Vagina (tissue), 2 donors: ENCODE data around the gene RALGDS.

Source experiments
- CTCF ChIP-seq, 3 experiments: fragments of 450-650 bp in 2 of 3; fragments of 200-600 bp in 1 of 3; sonication (generic) in 1 of 3; IDR thresholded peaks; one replicate each; pipeline ENCODE4 v1.5.1; 2017 to 2019; ENCODE audit warnings: antibody characterized with exemption in 3 of 3, mild to moderate bottlenecking in 2 of 3, moderate library complexity in 2 of 3
- POLR2A ChIP-seq, 2 donors: fragments of 450-650 bp; IDR thresholded peaks; one replicate each; pipeline ENCODE4 v1.6.1; 2017; ENCODE audit warnings: antibody characterized with exemption in 2 of 2, mild to moderate bottlenecking in 2 of 2, moderate library complexity in 2 of 2
- POLR2AphosphoS5 ChIP-seq, 2 donors: sonication (generic); formaldehyde crosslinking; IDR thresholded peaks; one replicate each; pipeline ENCODE4 v1.9.0; 2017; ENCODE audit warnings: antibody characterized with exemption in 2 of 2, mild to moderate bottlenecking in 2 of 2, low read depth in 1 of 2; ENCODE audit not compliant: insufficient read depth in 1 of 2

- peak; percentile 94 to 98 (median 96) for TF ChIP-seq CTCF (IDR thresholded peaks at IDR 0.05)
- peak; percentile 42 to 71 for TF ChIP-seq POLR2AphosphoS5 (IDR thresholded peaks at IDR 0.05; ENCODE audit: insufficient read depth in 1 of 2, low read depth in 1 of 2)
- TF ChIP-seq POLR2A (IDR thresholded peaks at IDR 0.05), result no peak
Observed at GRCh38 chr9:133144142-133144903, 23.3 kb upstream of the RALGDS start.
